ENCODE results near the gene OPRL1. TPM values are rescaled to one million over a fixed set of nuclear protein-coding genes. Genes with fewer than 3 reads are reported as not detected.

The OPRL1 gene
- polyA plus RNA-seq, 3 donors, result 7.0 to 9.0 (median 8.8) TPM

GRCh38 chr20:64052987-64053840 lies 26.7 kb upstream of the OPRL1 start:
- Histone ChIP-seq H3K4me3 (replicated peaks in 1 of 3; ENCODE audit: low read depth in 2 of 3, low read length in 3 of 3) (no peak overlapping the region), H2AFZ (ENCODE audit: insufficient read depth, low read depth, low read length, poor library complexity, severe bottlenecking) (no peak overlapping the region), H3K27me3 (ENCODE audit: control insufficient read depth in 2 of 2, insufficient read depth in 2 of 2, low read length in 2 of 2) (peaks cover 10 to 55% of the 10 kb centered on the region in 2 donors), H3K9ac (ENCODE audit: insufficient read depth, low read length, poor library complexity, severe bottlenecking) (no peak overlapping the region), H3K9me3 (replicated peaks in 1 of 2; ENCODE audit: control insufficient read depth in 1 of 2, insufficient read depth in 1 of 2, low read length in 2 of 2) (peaks cover 0 to 10% of the 10 kb centered on the region in 2 donors), H3K36me3 (replicated peaks in 1 of 2; ENCODE audit: control insufficient read depth in 1 of 2, insufficient read depth in 2 of 2, low read length in 2 of 2) (no peaks in the 10 kb centered on the region), H3K4me2 (replicated peaks; ENCODE audit: extremely low read depth, low read length, poor library complexity, severe bottlenecking) (no peak overlapping the region), H4K20me1 (ENCODE audit: insufficient read depth, low read length) (no peaks in the 10 kb centered on the region), H3K27ac (ENCODE audit: low read depth in 1 of 2, low read length in 2 of 2) (no peak overlapping the region), H3K4me1 (ENCODE audit: control insufficient read depth in 1 of 2, insufficient read depth in 2 of 2, low read length in 2 of 2) (peaks cover 14 to 16% of the 10 kb centered on the region in 2 donors), H3K79me2 (ENCODE audit: insufficient read depth, low read length) (no peaks in the 10 kb centered on the region)
- peak overlapping the region in 3 of 7 donors; percentile 8 to 81 (median 31) for H3K27ac Mint-ChIP-seq
- TF ChIP-seq, protein P1, sequence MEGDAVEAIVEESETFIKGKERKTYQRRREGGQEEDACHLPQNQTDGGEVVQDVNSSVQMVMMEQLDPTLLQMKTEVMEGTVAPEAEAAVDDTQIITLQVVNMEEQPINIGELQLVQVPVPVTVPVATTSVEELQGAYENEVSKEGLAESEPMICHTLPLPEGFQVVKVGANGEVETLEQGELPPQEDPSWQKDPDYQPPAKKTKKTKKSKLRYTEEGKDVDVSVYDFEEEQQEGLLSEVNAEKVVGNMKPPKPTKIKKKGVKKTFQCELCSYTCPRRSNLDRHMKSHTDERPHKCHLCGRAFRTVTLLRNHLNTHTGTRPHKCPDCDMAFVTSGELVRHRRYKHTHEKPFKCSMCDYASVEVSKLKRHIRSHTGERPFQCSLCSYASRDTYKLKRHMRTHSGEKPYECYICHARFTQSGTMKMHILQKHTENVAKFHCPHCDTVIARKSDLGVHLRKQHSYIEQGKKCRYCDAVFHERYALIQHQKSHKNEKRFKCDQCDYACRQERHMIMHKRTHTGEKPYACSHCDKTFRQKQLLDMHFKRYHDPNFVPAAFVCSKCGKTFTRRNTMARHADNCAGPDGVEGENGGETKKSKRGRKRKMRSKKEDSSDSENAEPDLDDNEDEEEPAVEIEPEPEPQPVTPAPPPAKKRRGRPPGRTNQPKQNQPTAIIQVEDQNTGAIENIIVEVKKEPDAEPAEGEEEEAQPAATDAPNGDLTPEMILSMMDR (IDR thresholded peaks at IDR 0.05), result no peak
- H3K36me3 Mint-ChIP-seq, result peaks cover 0 to 3% of the 10 kb centered on the region in 2 donors
- WGBS (ENCODE audit: insufficient coverage), result 88% methylated on average over 32 of the region's 33 CpGs
- peaks cover 21% of the 10 kb centered on the region for H3K4me1 Mint-ChIP-seq
- H3K4me3 Mint-ChIP-seq, result peak overlapping the region in 1 of 2 donors; percentile 2
- peaks cover 49 to 84% (median 51%) of the 10 kb centered on the region in 3 donors for H3K27me3 Mint-ChIP-seq (ENCODE audit: low read depth in 3 of 3)
- peaks cover 0 to 5% (median 0%) of the 10 kb centered on the region in 7 donors for H3K9me3 Mint-ChIP-seq
- intact Hi-C loops (cut with micrococcal nuclease), result no loop called here
- DNase-seq, result no peak

- no peak overlapping the region for H3K4me3 ChIP-seq (replicated peaks in 1 of 3; ENCODE audit: low read depth in 2 of 3, low read length in 3 of 3)
- H2AFZ ChIP-seq (ENCODE audit: insufficient read depth, low read depth, low read length, poor library complexity, severe bottlenecking), result peak overlapping the region; percentile 24
- peaks cover 0 to 3% of the 10 kb centered on the region in 2 donors for H3K36me3 Mint-ChIP-seq
- H3K9me3 ChIP-seq (replicated peaks in 1 of 2; ENCODE audit: control insufficient read depth in 1 of 2, insufficient read depth in 1 of 2, low read length in 2 of 2), result peaks cover 0 to 10% of the 10 kb centered on the region in 2 donors
- no peak overlapping the region for H3K4me2 ChIP-seq (replicated peaks; ENCODE audit: extremely low read depth, low read length, poor library complexity, severe bottlenecking)
- H3K9ac ChIP-seq (ENCODE audit: insufficient read depth, low read length, poor library complexity, severe bottlenecking), result no peak overlapping the region
- H3K27me3 Mint-ChIP-seq (ENCODE audit: low read depth in 3 of 3), result peaks cover 48 to 81% (median 51%) of the 10 kb centered on the region in 3 donors
- no peaks in the 10 kb centered on the region for H3K79me2 ChIP-seq (ENCODE audit: insufficient read depth, low read length)
- TF ChIP-seq, protein P1 (IDR thresholded peaks at IDR 0.05), result peak; percentile 25
- peaks cover 0 to 5% (median 0%) of the 10 kb centered on the region in 7 donors for H3K9me3 Mint-ChIP-seq
- H3K4me1 Mint-ChIP-seq, result peaks cover 21% of the 10 kb centered on the region
- DNase-seq, result no peak
- H3K27ac ChIP-seq (ENCODE audit: low read depth in 1 of 2, low read length in 2 of 2), result no peak overlapping the region
- peaks cover 14 to 16% of the 10 kb centered on the region in 2 donors for H3K4me1 ChIP-seq (ENCODE audit: control insufficient read depth in 1 of 2, insufficient read depth in 2 of 2, low read length in 2 of 2)
- H3K36me3 ChIP-seq (replicated peaks in 1 of 2; ENCODE audit: control insufficient read depth in 1 of 2, insufficient read depth in 2 of 2, low read length in 2 of 2), result no peaks in the 10 kb centered on the region
- no peaks in the 10 kb centered on the region for H4K20me1 ChIP-seq (ENCODE audit: insufficient read depth, low read length)
- peak overlapping the region in 1 of 2 donors; percentile 21 for H3K4me3 Mint-ChIP-seq
- H3K27me3 ChIP-seq (ENCODE audit: control insufficient read depth in 2 of 2, insufficient read depth in 2 of 2, low read length in 2 of 2), result peaks cover 10 to 55% of the 10 kb centered on the region in 2 donors
- 10% methylated on average over 15 of the region's 17 CpGs for WGBS (ENCODE audit: insufficient coverage)
- intact Hi-C loops (cut with micrococcal nuclease), result no loop called here
- H3K27ac Mint-ChIP-seq, result peak overlapping the region in 1 of 7 donors; percentile 47
These were observed 25.8 kb upstream of the OPRL1 start for GRCh38 chr20:64053841-64054661.

Data from CD14-positive monocyte (primary cell).